Non-pigmented ciliary epithelial cell (primary cell): ENCODE data around the gene OLFML3.
"Not testable (repeated sequence)": the region's sequence is repeated elsewhere in the genome, so short reads cannot be mapped to it uniquely, and the experiment has no call there.

Experiments used
- DNase-seq: peaks from one replicate; pipeline ENCODE4 v3.0.0-alpha.2; 2010; ENCODE audit warnings: low read depth

The OLFML3 gene

GRCh38 chr1:113993072-113993471 lies 13.8 kb downstream of the OLFML3 start:
- no peak for DNase-seq

GRCh38 chr1:113993766-113994165 lies 14.5 kb downstream of the OLFML3 start:
- DNase-seq, result no peak

- no peak for DNase-seq
Measured at GRCh38 chr1:113995382-113995781, 16.1 kb downstream of the OLFML3 start.

GRCh38 chr1:113998361-113998760 lies 19.1 kb downstream of the OLFML3 start:
- DNase-seq, result no peak

GRCh38 chr1:113999233-113999632 lies 20.0 kb downstream of the OLFML3 start:
- no peak for DNase-seq

GRCh38 chr1:113999799-114000198 lies 20.5 kb downstream of the OLFML3 start:
- DNase-seq, result no peak

- DNase-seq, result no peak
Measured at GRCh38 chr1:114000406-114000805, 21.1 kb downstream of the OLFML3 start.

- DNase-seq, result no peak
Measured at GRCh38 chr1:114002492-114003239, 23.4 kb downstream of the OLFML3 start.

- DNase-seq, result no peak
Measured at GRCh38 chr1:114003431-114003830, 24.2 kb downstream of the OLFML3 start.

GRCh38 chr1:114006825-114007224 lies 27.6 kb downstream of the OLFML3 start:
- not testable (repeated sequence) for DNase-seq

- peak; percentile 27 for DNase-seq
Measured at GRCh38 chr1:114008480-114008941, 29.2 kb downstream of the OLFML3 start.

GRCh38 chr1:114008993-114009392 lies 29.7 kb downstream of the OLFML3 start:
- no peak for DNase-seq

- peak; percentile 17 for DNase-seq
Measured at GRCh38 chr1:114009393-114009792, 30.1 kb downstream of the OLFML3 start.

GRCh38 chr1:114010433-114011184 lies 31.3 kb downstream of the OLFML3 start:
- DNase-seq, result no peak

GRCh38 chr1:114011796-114012195 lies 32.5 kb downstream of the OLFML3 start:
- DNase-seq, result no peak

- no peak for DNase-seq
Measured at GRCh38 chr1:114015075-114015474, 35.8 kb downstream of the OLFML3 start.

- DNase-seq, result not testable (repeated sequence)
Measured at GRCh38 chr1:114019724-114020123, 40.5 kb downstream of the OLFML3 start.

GRCh38 chr1:114021665-114022099 lies 42.4 kb downstream of the OLFML3 start:
- DNase-seq, result no peak

GRCh38 chr1:114022877-114023276 lies 43.6 kb downstream of the OLFML3 start:
- DNase-seq, result no peak

GRCh38 chr1:114023377-114023776 lies 44.1 kb downstream of the OLFML3 start:
- no peak for DNase-seq

GRCh38 chr1:114024049-114024448 lies 44.8 kb downstream of the OLFML3 start:
- DNase-seq, result peak; percentile 19

GRCh38 chr1:114025609-114026401 lies 46.5 kb downstream of the OLFML3 start:
- DNase-seq, result peak; percentile 49
